H1 (cell line): ENCODE data around the gene TNF. TPM values are rescaled to one million over a fixed set of nuclear protein-coding genes. Genes with fewer than 3 reads are reported as not detected.

Experiments used
- CTCF ChIA-PET: fragments of 300-600 bp; sonication (Branson Sonifier 250); formaldehyde crosslinking; loops from one replicate; lab custom pipeline; 2021; ENCODE audit not compliant: partially characterized antibody; lab: Charles Lee
- POLR2A ChIA-PET: fragments of 300-600 bp; sonication (Branson Sonifier 250); formaldehyde crosslinking; loops from one replicate; lab custom pipeline; 2021; ENCODE audit warnings: inconsistent platforms; ENCODE audit not compliant: partially characterized antibody; lab: Charles Lee
- DNase-seq, 2 experiments: peaks; one replicate each; pipeline versions ENCODE4 v3.0.0 to v3.0.0-alpha.2; 2010 to 2022; ENCODE audit warnings: low spot score in 2 of 2, low read depth in 1 of 2, mixed read lengths in 1 of 2
- FAIRE-seq: peaks from 2 replicates; lab custom pipeline; 2011; peaks lifted over from hg19 to GRCh38; lab: Jason Lieb, UNC
- H2AFZ ChIP-seq: 2 replicates; pipeline ENCODE4 v1.8.1; 2012; ENCODE audit warnings: low read length, inconsistent platforms
- H2AK5ac ChIP-seq: 2 replicates; pipeline ENCODE4 v1.6.1; 2013; ENCODE audit warnings: low read depth, low read length
- H2BK120ac ChIP-seq: replicated peaks from 2 replicates; pipeline ENCODE3; 2013; ENCODE audit warnings: low read depth, low read length, inconsistent platforms
- H2BK12ac ChIP-seq: 2 replicates; pipeline ENCODE4 v1.6.1; 2013; ENCODE audit warnings: low read depth, low read length
- H2BK15ac ChIP-seq: 2 replicates; pipeline ENCODE4 v1.6.1; 2013; ENCODE audit warnings: low read length
- H2BK20ac ChIP-seq: 2 replicates; pipeline ENCODE4 v1.6.1; 2013; ENCODE audit warnings: low read length
- H2BK5ac ChIP-seq: 2 replicates; pipeline ENCODE4 v1.6.1; 2013; ENCODE audit warnings: low read depth, low read length
- H3K14ac ChIP-seq: 2 replicates; pipeline ENCODE4 v1.6.1; 2013; ENCODE audit warnings: inconsistent platforms; ENCODE audit not compliant: insufficient read length
- H3K18ac ChIP-seq: 2 replicates; pipeline ENCODE4 v1.6.1; 2013; ENCODE audit warnings: low read length; ENCODE audit errors: extremely low read depth
- H3K23ac ChIP-seq: 2 replicates; pipeline ENCODE4 v1.6.1; 2013; ENCODE audit warnings: inconsistent platforms; ENCODE audit not compliant: insufficient read length
- H3K23me2 ChIP-seq: 2 replicates; pipeline ENCODE4 v1.6.1; 2013; ENCODE audit warnings: low read depth, low read length
- H3K27ac ChIP-seq: 2 replicates; pipeline ENCODE4 v1.6.1; 2011; ENCODE audit warnings: low read depth, low read length, inconsistent platforms
- H3K27me3 ChIP-seq, 4 experiments: replicated peaks in 1 of 4; 1 replicate in 1 of 4; 2 replicates in 3 of 4; pipeline versions ENCODE4 v1.6.1 to v1.8.1; 2011 to 2013; ENCODE audit warnings: low read length in 3 of 4, mild to moderate bottlenecking in 3 of 4, inconsistent platforms in 2 of 4, mixed read lengths in 2 of 4, moderate library complexity in 1 of 4; ENCODE audit not compliant: control insufficient read depth in 3 of 4, insufficient read depth in 3 of 4; ENCODE audit errors: extremely low read depth in 1 of 4
- H3K36me3 ChIP-seq, 4 experiments: 2 replicates each; pipeline versions ENCODE4 v1.6.1 to v1.8.1; 2011 to 2013; ENCODE audit warnings: mild to moderate bottlenecking in 4 of 4, low read length in 3 of 4, moderate library complexity in 2 of 4, control low read depth in 1 of 4, inconsistent platforms in 1 of 4; ENCODE audit not compliant: insufficient read depth in 4 of 4, control insufficient read depth in 2 of 4
- H3K4ac ChIP-seq: replicated peaks from 2 replicates; pipeline ENCODE3; 2013; ENCODE audit warnings: low read length, low read depth, mixed read lengths, inconsistent platforms; ENCODE audit not compliant: insufficient read length
- H3K4me1 ChIP-seq, 4 experiments: replicated peaks in 1 of 4; 1 replicate in 1 of 4; 2 replicates in 3 of 4; pipeline versions ENCODE4 v1.6.1 to v1.8.1; 2011 to 2013; ENCODE audit warnings: low read length in 3 of 4, inconsistent platforms in 2 of 4, mixed read lengths in 1 of 4; ENCODE audit not compliant: insufficient read depth in 4 of 4, control insufficient read depth in 3 of 4
- H3K4me2 ChIP-seq, 2 experiments: 2 replicates each; pipeline versions ENCODE4 v1.6.1 to v1.8.1; 2011 to 2013; ENCODE audit warnings: low read depth in 2 of 2, low read length in 2 of 2, control low read depth in 1 of 2, inconsistent platforms in 1 of 2, mild to moderate bottlenecking in 1 of 2; ENCODE audit not compliant: insufficient read depth in 1 of 2
- H3K4me3 ChIP-seq, 4 experiments: fragments of 200-600, 300-600 bp in 1 of 4; sonication (generic), shearing (Covaris generic), sonication (Bioruptor Twin) in 1 of 4; 2 replicates each; pipeline versions ENCODE4 v1.5.1 to v1.8.1; 2011 to 2016; ENCODE audit warnings: low read length in 4 of 4, low read depth in 3 of 4, control low read depth in 2 of 4, inconsistent platforms in 2 of 4, mild to moderate bottlenecking in 2 of 4, mixed read lengths in 1 of 4, moderate library complexity in 1 of 4; ENCODE audit not compliant: insufficient read depth in 2 of 4; ENCODE audit errors: extremely low read depth in 1 of 4
- H3K56ac ChIP-seq: replicated peaks from 2 replicates; pipeline ENCODE3; 2013; ENCODE audit warnings: low read depth, mild to moderate bottlenecking, mixed read lengths, low read length, inconsistent platforms; ENCODE audit not compliant: insufficient read length
- H3K79me1 ChIP-seq: 2 replicates; pipeline ENCODE4 v1.6.1; 2013; ENCODE audit warnings: low read depth, low read length, control low read depth
- H3K79me2 ChIP-seq, 2 experiments: 2 replicates each; pipeline versions ENCODE4 v1.6.1 to v1.8.1; 2012 to 2013; ENCODE audit warnings: low read length in 2 of 2, mild to moderate bottlenecking in 2 of 2, inconsistent platforms in 1 of 2; ENCODE audit not compliant: insufficient read depth in 2 of 2, control insufficient read depth in 1 of 2
- H3K9ac ChIP-seq, 4 experiments: replicated peaks in 1 of 4; 1 replicate in 1 of 4; 2 replicates in 3 of 4; pipeline versions ENCODE4 v1.6.1 to v1.8.1; 2011 to 2013; ENCODE audit warnings: low read depth in 3 of 4, low read length in 3 of 4, control low read depth in 2 of 4, mild to moderate bottlenecking in 2 of 4, moderate library complexity in 2 of 4, inconsistent platforms in 1 of 4; ENCODE audit errors: extremely low read depth in 1 of 4
- H3K9me3 ChIP-seq, 2 experiments: 2 replicates each; pipeline versions ENCODE4 v1.6.1 to v1.8.1; 2012 to 2013; ENCODE audit warnings: mild to moderate bottlenecking in 2 of 2, moderate library complexity in 2 of 2, control low read depth in 1 of 2, inconsistent platforms in 1 of 2, low read depth in 1 of 2, low read length in 1 of 2, mixed read lengths in 1 of 2; ENCODE audit not compliant: insufficient read depth in 2 of 2
- H4K20me1 ChIP-seq, 2 experiments: replicated peaks in 1 of 2; 2 replicates each; pipeline versions ENCODE3 to v1.8.1; 2011 to 2013; ENCODE audit warnings: inconsistent platforms in 2 of 2, low read length in 2 of 2, mild to moderate bottlenecking in 1 of 2; ENCODE audit not compliant: insufficient read depth in 2 of 2, control insufficient read depth in 1 of 2
- H4K5ac ChIP-seq: 2 replicates; pipeline ENCODE4 v1.6.1; 2013; ENCODE audit warnings: low read length, low read depth, mixed read lengths, inconsistent platforms; ENCODE audit not compliant: insufficient read length
- H4K8ac ChIP-seq: 2 replicates; pipeline ENCODE4 v1.8.0; 2013; ENCODE audit warnings: mild to moderate bottlenecking, moderate library complexity, low read length, inconsistent platforms; ENCODE audit not compliant: insufficient read depth; ENCODE audit errors: extremely low read depth
- H4K91ac ChIP-seq: replicated peaks from 2 replicates; pipeline ENCODE3; 2013; ENCODE audit warnings: low read length, mixed read lengths, inconsistent platforms; ENCODE audit not compliant: insufficient read length
- ASH2L ChIP-seq: fragments of 200-600, 300-600 bp; sonication (generic); IDR thresholded peaks from one replicate; pipeline ENCODE4 v1.7.1; 2017; ENCODE audit warnings: low read length
- FOSL1 ChIP-seq: IDR thresholded peaks from 2 replicates; pipeline ENCODE4 v1.6.1; 2011; ENCODE audit warnings: mild to moderate bottlenecking, low read depth, low read length, moderate library complexity; ENCODE audit not compliant: insufficient read depth
- GTF2F1 ChIP-seq: IDR thresholded peaks from 2 replicates; pipeline ENCODE4 v1.6.1; 2012; ENCODE audit warnings: low read depth, low read length, improper control_type of control experiment, borderline replicate concordance
- KDM4A ChIP-seq: IDR thresholded peaks from one replicate; pipeline ENCODE4 v1.7.1; 2012; ENCODE audit warnings: low read depth, mild to moderate bottlenecking, moderate library complexity, low read length, inconsistent platforms; ENCODE audit not compliant: severe bottlenecking
- KDM5A ChIP-seq: fragments of 200-600 bp; IDR thresholded peaks from 2 replicates; pipeline ENCODE4 v1.7.1; 2012; ENCODE audit warnings: mild to moderate bottlenecking, low read length, inconsistent platforms, mixed read lengths
- RBBP5 ChIP-seq: IDR thresholded peaks from 2 replicates; pipeline ENCODE4 v1.7.1; 2012; ENCODE audit warnings: low read depth, mild to moderate bottlenecking, inconsistent platforms, low read length, moderate library complexity, borderline replicate concordance
- RFX5 ChIP-seq: IDR thresholded peaks from 2 replicates; pipeline ENCODE4 v1.6.1; 2011; ENCODE audit warnings: low read depth, low read length, improper control_type of control experiment, borderline replicate concordance
- SIRT6 ChIP-seq: IDR thresholded peaks from one replicate; pipeline ENCODE4 v1.7.1; 2012; ENCODE audit warnings: low read length, inconsistent platforms
- TAF7 ChIP-seq: optimal IDR thresholded peaks from 2 replicates; pipeline ENCODE3; 2011; ENCODE audit warnings: low read depth, mild to moderate bottlenecking, inconsistent platforms, low read length, moderate library complexity, borderline replicate concordance
- TBP ChIP-seq: IDR thresholded peaks from 2 replicates; pipeline ENCODE4 v1.6.1; 2011; ENCODE audit warnings: low read depth, low read length, improper control_type of control experiment
- WGBS, 2 experiments: shearing (Covaris generic) in 1 of 2; methylation state at CpG; one replicate each; pipeline versions ENCODE4 v1.1.6 to v1.1.7; 2013 to 2015; ENCODE audit warnings: low lambda C conversion rate in 2 of 2, mixed read lengths in 2 of 2, inconsistent platforms in 1 of 2, low coverage in 1 of 2, missing lambda C conversion rate in 1 of 2; ENCODE audit not compliant: insufficient replicate concordance in 2 of 2, insufficient coverage in 1 of 2, insufficient read length in 1 of 2; ENCODE audit errors: extremely low coverage in 1 of 2, missing lambda C conversion rate in 1 of 2; 5-methylcytosine and 5-hydroxymethylcytosine counted together
- polyA plus RNA-seq, 7 experiments: library from polyadenylated mRNA; depleted of rRNA in 3 of 7; stranded (reverse) in 5 of 7; unstranded in 2 of 7; fragments of >200 nt in 5 of 7; fragments of 200-250 nt in 2 of 7; gene quantifications; 1 replicate in 5 of 7; 2 replicates in 1 of 7; 4 replicates in 1 of 7; pipeline versions ENCODE4 v1.2.1 to v1.2.3, GENCODE V29; 2011 to 2013; ENCODE audit warnings: missing spikeins in 2 of 7, mixed read lengths in 2 of 7
- total RNA-seq: library from RNA; stranded (reverse); fragmentation: NEBNext Ultra II Directional; extraction: Animal tissue kit (Norgen Biotek cat#: 25700); gene quantifications from 2 replicates; pipeline ENCODE4 v1.2.1, GENCODE V29; 2021

TNF gene
- total and polyA plus RNA-seq, 2 of the 8 experiments (the other 6 are each of a cell fraction or from before 2014, with no cell fraction given), result not detected

DNA sequence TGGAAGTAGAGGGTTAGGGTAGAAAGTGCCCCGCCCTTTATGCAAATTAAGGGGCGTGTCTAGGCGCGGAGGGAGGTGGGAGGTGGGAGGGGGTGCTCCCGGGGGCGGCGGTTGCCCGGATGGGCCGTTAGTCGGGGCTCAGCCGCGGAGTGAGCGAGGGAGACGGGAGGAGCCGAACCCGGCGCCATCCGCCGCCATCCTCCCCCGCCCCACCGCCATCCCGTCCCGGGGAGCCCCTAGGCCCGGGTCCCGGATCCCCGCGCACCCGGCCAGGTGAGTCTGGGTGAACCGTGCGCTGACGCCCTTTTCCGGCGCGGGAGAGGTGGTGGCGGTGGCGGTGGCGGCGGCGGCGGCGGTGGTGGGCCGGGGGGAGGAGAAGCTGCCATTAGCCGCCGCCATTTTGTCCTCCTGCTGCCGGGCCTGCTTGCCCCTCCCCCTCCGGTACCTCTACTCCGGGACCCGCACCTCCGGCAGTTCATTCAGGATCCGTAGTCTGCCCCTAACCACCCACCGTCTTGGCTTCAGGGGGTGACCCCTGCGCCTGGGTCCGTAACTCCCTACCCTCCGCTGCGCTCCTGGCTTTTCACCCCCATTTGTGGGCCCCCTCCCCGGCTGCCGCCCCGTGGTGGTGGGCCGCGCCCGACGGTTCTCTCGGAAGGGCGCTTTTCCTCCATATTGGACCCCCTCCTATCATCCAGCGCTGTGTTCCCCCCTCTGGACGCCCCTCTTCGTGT lies 45.4 kb downstream of the TNF start, which contains the start of gene PRRC2A:
Gene PRRC2A, plus strand, starts transcription at position 130 of the 734 bp plus-strand sequence. CDS start 2,075 bp downstream, outside the sequence.
- Histone ChIP-seq H3K9ac (peak within 1 kb of the TSS; percentile 93 to 99 (median 96)), H3K56ac (peak within 1 kb of the TSS; percentile 83), H3K79me2 (peaks cover 24 to 43% of the 10 kb centered on the region in 2 experiments), H3K4me1 (peaks cover under 1 to 9% (median 3%) of the 10 kb centered on the region in 4 experiments; a peak in 5 of 7 replicates), H4K5ac (peak within 1 kb of the TSS; percentile 92), H3K79me1 (peaks cover 11% of the 10 kb centered on the region; the same call in 1 of the 2 replicates), H4K8ac (peak within 1 kb of the TSS; percentile 99; the same call in 1 of the 2 replicates), H3K18ac (peak within 1 kb of the TSS; percentile 98), H4K20me1 (peaks cover 4 to 14% of the 10 kb centered on the region in 2 experiments), H3K4ac (peak within 1 kb of the TSS; percentile 65), H2AK5ac (peak within 1 kb of the TSS; percentile 61; the same call in 1 of the 2 replicates), H3K4me2 (peak within 1 kb of the TSS; percentile 84 to 93), H3K23ac (peak within 1 kb of the TSS; percentile 19), H2BK5ac (peak within 1 kb of the TSS; percentile 96), H3K27ac (peak within 1 kb of the TSS; percentile 99), H3K27me3 (no peaks in the 10 kb centered on the region), H3K23me2 (peaks cover 8% of the 10 kb centered on the region; the same call in 1 of the 2 replicates), H3K36me3 (peaks cover 26 to 39% (median 29%) of the 10 kb centered on the region in 4 experiments), H2BK12ac (peak within 1 kb of the TSS; percentile 56; the same call in 1 of the 2 replicates), H2BK120ac (peak within 1 kb of the TSS; percentile 36), H2BK15ac (peak within 1 kb of the TSS; percentile 48; the same call in 1 of the 2 replicates), H3K4me3 (peak within 1 kb of the TSS; percentile 88 to 98 (median 98)), H2BK20ac (no peak within 1 kb of the TSS), H3K14ac (peak within 1 kb of the TSS; percentile 73), H4K91ac (peak within 1 kb of the TSS; percentile 75), H3K9me3 (no peaks in the 10 kb centered on the region), H2AFZ (no peak within 1 kb of the TSS; the same call in 1 of the 2 replicates)
- POLR2A ChIA-PET, result interaction anchor here (0.6 to 34.9 kb wide), 16 partner anchors 9 to 423 kb away, joined by 3 to 883 read pairs (median 6); partner anchors contain the start of genes APOM, ATP6V1G2, BAG6 and C6orf47
- peak; percentile 43 to 90 for DNase-seq
- CTCF ChIA-PET, result interaction anchor here (1.0 to 2.3 kb wide), 4 partner anchors 14 to 73 kb away, joined by 3 to 9 read pairs (median 5); partner anchors contain the start of gene NFKBIL1
- no peak for FAIRE-seq
- 3% methylated on average over 21 of the region's 67 CpGs; no CpG with 5 or more reads in 1 of the 2 experiments for WGBS, 2 experiments
- no peak for TF ChIP-seq GTF2F1
- 0 out of 2 replicates have a peak, but pooled peaks have one; percentile 21 for TF ChIP-seq FOSL1
- TF ChIP-seq TAF7, result peak; percentile 90
- TF ChIP-seq SIRT6, result no peak
- no peak for TF ChIP-seq RFX5
- TF ChIP-seq ASH2L, result peak; percentile 45
- peak; percentile 92; the same call in 1 of the 2 replicates for TF ChIP-seq TBP
- 0 out of 2 replicates have a peak, but pooled peaks have one; percentile 20 for TF ChIP-seq KDM5A
- TF ChIP-seq RBBP5, result 0 out of 2 replicates have a peak, but pooled peaks have one; percentile 30
- peak; percentile 26 for TF ChIP-seq KDM4A
